ENCODE measurements around the gene SNAPC5. TPM values are rescaled to one million over a fixed set of nuclear protein-coding genes. Genes with fewer than 3 reads are reported as not detected.

Gene SNAPC5
- total RNA-seq, 1 experiment from 2014 or later, result 36.4 TPM

GRCh38 chr15:66508293-66508883 lies 10.8 kb upstream of the SNAPC5 start:
- TF ChIP-seq SIN3A (IDR thresholded peaks at IDR 0.05; ENCODE audit: borderline replicate concordance, insufficient read depth, low read depth, low read length), result no peak
- no peak for TF ChIP-seq REST (IDR thresholded peaks at IDR 0.05; ENCODE audit: insufficient read depth in 1 of 2, low read depth in 2 of 2, low read length in 1 of 2)
- TF ChIP-seq CTCF (IDR thresholded peaks at IDR 0.05), result no peak
- TF ChIP-seq TCF7L2 (IDR thresholded peaks at IDR 0.05; ENCODE audit: low read depth, low read length), result no peak
- no peak for TF ChIP-seq POLR2AphosphoS5 (IDR thresholded peaks at IDR 0.05; ENCODE audit: low read depth, low read length)
- H3K27ac ChIP-seq (ENCODE audit: low read length), result no peak overlapping the region
- ATAC-seq, result no peak
- no peak for DNase-seq (ENCODE audit: low read depth, low spot score)
- no peaks in the 10 kb centered on the region for H3K9me3 ChIP-seq (ENCODE audit: control insufficient read depth, insufficient read depth, low read depth, low read length)
- ChIA-PET CTCF (no interaction called here), POLR2A (no interaction called here)
- H3K4me3 ChIP-seq (ENCODE audit: low read depth in 2 of 2, low read length in 2 of 2), result no peak overlapping the region
- peaks cover 22% of the 10 kb centered on the region for H3K36me3 ChIP-seq (ENCODE audit: control insufficient read depth, insufficient read depth, low read length)
- in situ Hi-C loops (cut with HindIII; ENCODE audit: low pct_unique_long_range_greater_than_20kb, low sequenced_read_pairs), result no loop called here
- peaks cover 4% of the 10 kb centered on the region; the same call in 1 of the 2 replicates for H3K4me1 ChIP-seq (ENCODE audit: control insufficient read depth, insufficient read depth, low read length)
- BruUV-seq (replicated peaks), result no TSS peak
- H3K27me3 ChIP-seq (ENCODE audit: control insufficient read depth, insufficient read depth, low read length), result no peaks in the 10 kb centered on the region
- intact Hi-C loops (cut with micrococcal nuclease; ENCODE audit: unreplicated experiment), result no loop called here

GRCh38 chr15:66505818-66506217 lies 8.3 kb upstream of the SNAPC5 start:
- Histone ChIP-seq H3K4me3 (ENCODE audit: low read depth in 2 of 2, low read length in 2 of 2) (peak overlapping the region; percentile 100), H3K4me1 (ENCODE audit: control insufficient read depth, insufficient read depth, low read length) (peaks cover 22% of the 10 kb centered on the region), H3K36me3 (ENCODE audit: control insufficient read depth, insufficient read depth, low read length) (peaks cover 47% of the 10 kb centered on the region), H3K9me3 (ENCODE audit: control insufficient read depth, insufficient read depth, low read depth, low read length) (no peaks in the 10 kb centered on the region), H3K27ac (ENCODE audit: low read length) (peak overlapping the region; percentile 100), H3K27me3 (ENCODE audit: control insufficient read depth, insufficient read depth, low read length) (no peaks in the 10 kb centered on the region)
- intact Hi-C loops (cut with micrococcal nuclease; ENCODE audit: unreplicated experiment) (no loop called here), in situ Hi-C loops (cut with HindIII; ENCODE audit: low pct_unique_long_range_greater_than_20kb, low sequenced_read_pairs) (no loop called here)
- no peak for ATAC-seq
- CTCF ChIA-PET, result interaction anchor here (1.0 kb wide), 1 partner anchor 61 kb away, joined by 3 read pairs; no protein-coding TSS in a partner anchor
- no peak for DNase-seq (ENCODE audit: low read depth, low spot score)
- POLR2A ChIA-PET, result no interaction called here
- TF ChIP-seq CTCF (IDR thresholded peaks at IDR 0.05) (no peak), SIN3A (IDR thresholded peaks at IDR 0.05; ENCODE audit: borderline replicate concordance, insufficient read depth, low read depth, low read length) (no peak), TCF7L2 (IDR thresholded peaks at IDR 0.05; ENCODE audit: low read depth, low read length) (no peak), POLR2AphosphoS5 (IDR thresholded peaks at IDR 0.05; ENCODE audit: low read depth, low read length) (no peak), REST (IDR thresholded peaks at IDR 0.05; ENCODE audit: insufficient read depth in 1 of 2, low read depth in 2 of 2, low read length in 1 of 2) (no peak)
- BruUV-seq (replicated peaks), result TSS peak; percentile 92
